Measurements from ENCODE around the gene GLYATL1B. TPM values are rescaled to one million over a fixed set of nuclear protein-coding genes. Genes with fewer than 3 reads are reported as not detected.
"Not testable (repeated sequence)": the region's sequence is repeated elsewhere in the genome, so short reads cannot be mapped to it uniquely, and the experiment has no call there.

GLYATL1B gene
- total and polyA plus RNA-seq, 2 of the 8 experiments (the other 6 are each of a cell fraction or from before 2014, with no cell fraction given): not detected

GRCh38 chr11:59051383-59051782 is 34.7 kb upstream of the GLYATL1B start:
- CTCF ChIA-PET (ENCODE audit: partially characterized antibody); DNase-seq (ENCODE audit: low read depth in 1 of 2, low spot score in 2 of 2); H2BK15ac ChIP-seq (ENCODE audit: low read length); H2BK5ac ChIP-seq (ENCODE audit: low read depth, low read length); H3K9me3 ChIP-seq (ENCODE audit: insufficient read depth in 2 of 2, low read depth in 1 of 2, low read length in 1 of 2); H3K9ac ChIP-seq (replicated peaks in 1 of 4; ENCODE audit: extremely low read depth in 1 of 4, low read depth in 3 of 4, low read length in 3 of 4); H3K79me2 ChIP-seq (ENCODE audit: control insufficient read depth in 1 of 2, insufficient read depth in 2 of 2, low read length in 2 of 2); H3K79me1 ChIP-seq (ENCODE audit: low read depth, low read length); H3K36me3 ChIP-seq (ENCODE audit: control insufficient read depth in 2 of 4, insufficient read depth in 4 of 4, low read length in 3 of 4); H3K18ac ChIP-seq (ENCODE audit: extremely low read depth, low read length); H4K5ac ChIP-seq (ENCODE audit: insufficient read length, low read depth, low read length); POLR2A ChIA-PET (ENCODE audit: partially characterized antibody); H3K56ac ChIP-seq (replicated peaks; ENCODE audit: insufficient read length, low read depth, low read length); H3K27ac ChIP-seq (ENCODE audit: low read depth, low read length); H3K4me1 ChIP-seq (replicated peaks in 1 of 4; ENCODE audit: control insufficient read depth in 3 of 4, insufficient read depth in 4 of 4, low read length in 3 of 4); H3K23ac ChIP-seq (ENCODE audit: insufficient read length); H3K23me2 ChIP-seq (ENCODE audit: low read depth, low read length); H4K20me1 ChIP-seq (replicated peaks in 1 of 2; ENCODE audit: control insufficient read depth in 1 of 2, insufficient read depth in 2 of 2, low read length in 2 of 2); H4K91ac ChIP-seq (replicated peaks; ENCODE audit: insufficient read length, low read length); H3K27me3 ChIP-seq (replicated peaks in 1 of 4; ENCODE audit: control insufficient read depth in 3 of 4, extremely low read depth in 1 of 4, insufficient read depth in 3 of 4, low read length in 3 of 4); H3K4me3 ChIP-seq (ENCODE audit: extremely low read depth in 1 of 4, insufficient read depth in 2 of 4, low read depth in 3 of 4, low read length in 4 of 4); H2BK120ac ChIP-seq (replicated peaks; ENCODE audit: low read depth, low read length); H2AK5ac ChIP-seq (ENCODE audit: low read depth, low read length); H4K8ac ChIP-seq (ENCODE audit: extremely low read depth, insufficient read depth, low read length); H2BK20ac ChIP-seq (ENCODE audit: low read length); H2BK12ac ChIP-seq (ENCODE audit: low read depth, low read length); H3K4me2 ChIP-seq (ENCODE audit: insufficient read depth in 1 of 2, low read depth in 2 of 2, low read length in 2 of 2); H2AFZ ChIP-seq (ENCODE audit: low read length); H3K14ac ChIP-seq (ENCODE audit: insufficient read length); H3K4ac ChIP-seq (replicated peaks; ENCODE audit: insufficient read length, low read depth, low read length): not testable (repeated sequence)
- 0 out of 2 replicates have a peak, but pooled peaks have one; percentile 37 for TF ChIP-seq POU5F1 (IDR thresholded peaks at IDR 0.05; ENCODE audit: low read depth, low read length)
- WGBS, 2 experiments (ENCODE audit: extremely low coverage in 1 of 2, insufficient coverage in 1 of 2, insufficient read length in 1 of 2, insufficient replicate concordance in 2 of 2, low coverage in 1 of 2, low lambda C conversion rate in 2 of 2, missing lambda C conversion rate in 1 of 2): 73% methylated on average over 1 of the region's 1 CpG; no CpG with 5 or more reads in 1 of the 2 experiments
- FAIRE-seq: peak; percentile 94

- DNase-seq (ENCODE audit: low read depth in 1 of 2, low spot score in 2 of 2); H3K36me3 ChIP-seq (ENCODE audit: control insufficient read depth in 2 of 4, insufficient read depth in 4 of 4, low read length in 3 of 4); H2BK20ac ChIP-seq (ENCODE audit: low read length); H3K79me2 ChIP-seq (ENCODE audit: control insufficient read depth in 1 of 2, insufficient read depth in 2 of 2, low read length in 2 of 2); H3K18ac ChIP-seq (ENCODE audit: extremely low read depth, low read length); H2BK12ac ChIP-seq (ENCODE audit: low read depth, low read length); H2AFZ ChIP-seq (ENCODE audit: low read length); H3K4me3 ChIP-seq (ENCODE audit: extremely low read depth in 1 of 4, insufficient read depth in 2 of 4, low read depth in 3 of 4, low read length in 4 of 4); POLR2A ChIA-PET (ENCODE audit: partially characterized antibody); H3K23me2 ChIP-seq (ENCODE audit: low read depth, low read length); H3K14ac ChIP-seq (ENCODE audit: insufficient read length); H3K27ac ChIP-seq (ENCODE audit: low read depth, low read length); H2AK5ac ChIP-seq (ENCODE audit: low read depth, low read length); H4K5ac ChIP-seq (ENCODE audit: insufficient read length, low read depth, low read length); H3K9ac ChIP-seq (replicated peaks in 1 of 4; ENCODE audit: extremely low read depth in 1 of 4, low read depth in 3 of 4, low read length in 3 of 4); H3K4ac ChIP-seq (replicated peaks; ENCODE audit: insufficient read length, low read depth, low read length); H2BK5ac ChIP-seq (ENCODE audit: low read depth, low read length); H2BK120ac ChIP-seq (replicated peaks; ENCODE audit: low read depth, low read length); H4K20me1 ChIP-seq (replicated peaks in 1 of 2; ENCODE audit: control insufficient read depth in 1 of 2, insufficient read depth in 2 of 2, low read length in 2 of 2); H3K79me1 ChIP-seq (ENCODE audit: low read depth, low read length); H4K8ac ChIP-seq (ENCODE audit: extremely low read depth, insufficient read depth, low read length); H3K23ac ChIP-seq (ENCODE audit: insufficient read length); FAIRE-seq; H4K91ac ChIP-seq (replicated peaks; ENCODE audit: insufficient read length, low read length); H2BK15ac ChIP-seq (ENCODE audit: low read length); H3K4me1 ChIP-seq (replicated peaks in 1 of 4; ENCODE audit: control insufficient read depth in 3 of 4, insufficient read depth in 4 of 4, low read length in 3 of 4); H3K9me3 ChIP-seq (ENCODE audit: insufficient read depth in 2 of 2, low read depth in 1 of 2, low read length in 1 of 2); H3K27me3 ChIP-seq (replicated peaks in 1 of 4; ENCODE audit: control insufficient read depth in 3 of 4, extremely low read depth in 1 of 4, insufficient read depth in 3 of 4, low read length in 3 of 4); H3K4me2 ChIP-seq (ENCODE audit: insufficient read depth in 1 of 2, low read depth in 2 of 2, low read length in 2 of 2); H3K56ac ChIP-seq (replicated peaks; ENCODE audit: insufficient read length, low read depth, low read length): not testable (repeated sequence)
- CTCF ChIA-PET (ENCODE audit: partially characterized antibody): interaction anchor here (0.6 to 2.4 kb wide), 10 partner anchors 11 to 249 kb away, joined by 3 to 17 read pairs (median 4); no protein-coding TSS in a partner anchor
- 96% methylated on average over 2 of the region's 2 CpGs; no CpG with 5 or more reads in 1 of the 2 experiments for WGBS, 2 experiments (ENCODE audit: extremely low coverage in 1 of 2, insufficient coverage in 1 of 2, insufficient read length in 1 of 2, insufficient replicate concordance in 2 of 2, low coverage in 1 of 2, low lambda C conversion rate in 2 of 2, missing lambda C conversion rate in 1 of 2)
These were observed 33.8 kb upstream of the GLYATL1B start for GRCh38 chr11:59052355-59052754.

Measured in H1 (cell line).